Purkinje cell (primary cell): ENCODE measurements around the gene PPIL1. TPM values are rescaled to one million over a fixed set of nuclear protein-coding genes. Genes with fewer than 3 reads are reported as not detected.

Experiments
- polyA plus RNA-seq: library from polyadenylated mRNA; unstranded; fragments of >200 nt; fragmentation: Nextera tagmentation; gene quantifications from 2 replicates; pipeline ENCODE4 v1.2.1, GENCODE V29; 2014

The PPIL1 gene
- 46.7 and 75.7 TPM in 2 replicates for polyA plus RNA-seq

DNA sequence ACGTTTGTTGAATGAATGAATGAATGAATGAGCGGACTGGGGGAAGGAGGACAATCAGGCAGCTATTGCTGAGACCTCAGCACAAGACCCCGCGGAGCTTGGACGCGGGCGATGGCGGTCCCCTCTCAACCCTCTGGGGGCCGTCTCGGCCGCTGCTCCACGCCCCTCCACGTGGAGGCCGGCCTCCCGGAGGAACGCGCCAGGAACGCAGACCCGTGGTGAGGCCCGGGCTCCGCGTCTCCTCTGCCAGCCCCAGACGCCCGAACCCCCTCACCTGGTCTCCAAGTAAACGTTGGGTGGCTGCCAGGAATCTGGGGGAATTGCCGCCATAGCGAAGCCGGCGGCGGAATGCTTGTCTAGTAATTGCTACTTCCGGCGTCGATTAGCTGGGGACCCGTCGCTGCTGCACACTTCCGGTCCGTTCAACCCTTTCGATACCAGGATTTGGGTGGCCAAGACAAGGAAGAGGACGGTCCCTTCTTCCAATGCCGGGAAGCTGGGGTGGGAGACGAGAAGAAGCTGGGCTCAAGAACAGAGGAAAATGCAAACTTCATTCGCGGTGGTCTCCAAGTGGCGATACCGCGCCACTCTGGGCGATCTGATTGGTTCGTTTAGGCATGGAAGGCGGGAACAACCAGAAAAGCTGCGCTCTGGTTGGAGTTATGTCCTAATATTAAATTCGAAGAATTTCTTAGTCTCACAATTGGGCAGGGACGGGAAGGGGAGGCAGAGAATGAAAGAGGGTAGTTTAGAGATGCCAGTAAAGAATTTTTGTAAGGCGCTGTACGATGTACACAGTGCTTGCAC, at the start of gene PPIL1:
Gene PPIL1 (minus strand): TSS at position 361 of the 807 bp plus-strand sequence. CDS start 31 bp downstream, at position 330.

DNA sequence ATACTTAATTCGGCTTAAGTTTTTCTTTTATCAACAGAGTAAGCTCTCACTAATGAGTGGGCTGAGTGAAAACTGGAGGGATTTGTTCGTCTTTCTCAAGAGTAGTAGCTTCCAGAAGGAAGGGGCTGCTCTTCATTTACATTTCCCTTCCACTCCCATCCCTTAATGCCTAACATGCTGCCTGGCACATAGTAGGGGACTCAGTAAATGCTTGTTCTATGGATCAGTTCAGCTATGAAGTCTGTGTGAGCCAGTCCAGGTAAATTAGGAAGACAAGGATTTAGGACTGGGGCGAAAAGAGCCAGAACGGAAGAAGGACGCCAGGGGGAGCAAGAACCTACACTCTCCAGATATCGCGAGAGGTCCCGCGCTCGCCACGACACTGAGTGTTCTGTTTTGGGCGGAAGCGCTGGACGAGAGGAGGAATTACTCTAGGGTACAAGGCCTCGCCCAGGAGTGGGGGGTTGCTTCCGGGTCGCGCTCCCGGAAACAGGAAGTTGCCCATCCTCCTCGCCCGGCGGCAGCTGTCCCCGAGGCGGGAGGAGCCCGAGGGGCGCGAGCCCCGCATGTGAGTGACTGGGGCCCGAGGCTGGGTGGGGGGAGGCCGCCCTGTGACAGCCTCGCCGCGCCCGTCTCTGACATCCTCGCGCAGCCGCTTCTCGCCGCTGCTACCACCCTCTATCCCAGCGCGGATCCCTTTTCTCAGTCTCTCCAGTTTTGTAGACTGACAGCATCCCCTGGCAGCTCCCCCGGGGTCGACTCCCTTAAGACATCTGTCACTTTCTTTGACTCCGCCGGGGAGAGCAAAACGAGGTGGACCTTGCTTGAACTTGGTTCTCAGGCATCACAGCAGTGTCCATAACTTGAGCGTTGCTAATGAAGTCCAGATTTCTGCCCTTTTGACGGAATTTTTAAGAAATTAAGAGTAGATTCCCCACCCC, 11.1 kb upstream of the PPIL1 start, which contains the start of gene C6orf89:
Gene C6orf89 (plus strand): TSS at position 492 of the 941 bp plus-strand sequence. CDS start 13,493 bp downstream, outside the sequence.

DNA sequence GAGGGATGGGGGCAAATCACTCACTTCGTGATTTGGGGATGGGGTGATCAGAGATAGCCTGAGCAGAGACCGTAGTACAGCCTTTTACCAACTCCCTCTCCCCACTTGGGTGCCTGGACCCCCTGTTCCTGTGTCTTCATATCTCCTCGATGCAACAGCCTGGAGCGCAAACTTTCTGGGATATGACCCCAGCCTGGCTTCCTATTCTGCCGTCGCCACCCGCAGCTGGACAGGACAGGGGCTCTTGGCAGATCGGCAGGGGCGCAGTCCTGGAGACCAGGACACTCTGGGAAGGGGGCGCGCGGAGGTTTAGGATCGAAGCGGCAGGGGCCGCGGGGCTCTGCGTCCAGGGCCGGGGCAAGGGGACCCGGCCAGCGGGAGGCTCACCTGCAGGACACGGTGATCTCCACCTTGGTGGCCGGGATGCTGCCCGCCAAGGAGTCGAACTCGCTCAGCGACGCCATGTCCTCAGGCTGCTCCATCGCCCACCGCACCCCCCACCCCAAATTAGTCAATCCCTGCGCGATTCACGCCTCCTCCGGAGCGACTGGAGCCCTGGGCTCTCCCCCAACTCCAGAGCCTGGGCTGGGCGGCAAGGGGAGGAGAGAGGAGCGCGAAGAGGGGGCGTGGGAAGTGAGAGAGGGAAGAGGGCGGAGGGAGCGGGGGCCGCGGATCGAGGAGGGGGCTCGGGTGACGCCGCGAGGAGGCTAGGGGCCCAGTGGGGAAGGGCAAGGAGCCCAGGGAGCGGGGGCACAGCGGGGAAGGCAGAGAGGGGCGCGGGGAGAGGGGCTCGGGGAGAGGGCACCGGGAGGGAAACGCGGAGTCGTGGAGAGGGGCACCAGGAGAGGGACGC, 35.5 kb downstream of the PPIL1 start, which contains the start of gene CPNE5:
Gene CPNE5 (minus strand): TSS at position 549 of the 853 bp plus-strand sequence. CDS start 67 bp downstream, at position 482.

Other genes with a start within 250 kb of the PPIL1 start
- 0.27 TPM in 1 of 2 replicates, not detected in the other for gene CDKN1A, start 196.1 kb downstream of the PPIL1 start, polyA plus RNA-seq
- gene RAB44, start 177.0 kb downstream of the PPIL1 start, polyA plus RNA-seq, result not detected in 2 replicates
- 22.8 TPM in 1 of 2 replicates, not detected in the other for gene CPNE5, start 35.4 kb downstream of the PPIL1 start, polyA plus RNA-seq
- 14.3 and 17.1 TPM in 2 replicates for gene C6orf89, start 11.1 kb upstream of the PPIL1 start, polyA plus RNA-seq
- not detected in 2 replicates for gene PI16, start 79.9 kb upstream of the PPIL1 start, polyA plus RNA-seq
- 112 and 145 TPM in 2 replicates for gene MTCH1, start 111.4 kb upstream of the PPIL1 start, polyA plus RNA-seq
- gene FGD2, start 130.9 kb upstream of the PPIL1 start, polyA plus RNA-seq, result not detected in 2 replicates